Fibroblast of lung (primary cell): ENCODE measurements around the gene RNF2. TPM values are rescaled to one million over a fixed set of nuclear protein-coding genes. Genes with fewer than 3 reads are reported as not detected.

Source experiments
- DNase-seq, 2 donors: peaks; one replicate each; pipeline versions ENCODE4 v3.0.0 to v3.0.0-alpha.2; 2010; ENCODE audit warnings: low read depth in 2 of 2
- H2AFZ ChIP-seq: 2 replicates; pipeline ENCODE4 v1.5.1; 2012; ENCODE audit warnings: low read length, control low read depth, inconsistent platforms
- H3K27ac ChIP-seq: 2 replicates; pipeline ENCODE4 v1.5.1; 2011; ENCODE audit warnings: low read length, control low read depth; ENCODE audit not compliant: insufficient read depth
- H3K27me3 ChIP-seq: 2 replicates; pipeline ENCODE4 v1.5.1; 2011; ENCODE audit warnings: mild to moderate bottlenecking, low read length; ENCODE audit not compliant: control insufficient read depth, insufficient read depth
- H3K36me3 ChIP-seq: 2 replicates; pipeline ENCODE4 v1.5.1; 2011; ENCODE audit warnings: low read length; ENCODE audit not compliant: control insufficient read depth, insufficient read depth
- H3K4me1 ChIP-seq: 2 replicates; pipeline ENCODE4 v1.5.1; 2011; ENCODE audit warnings: low read length; ENCODE audit not compliant: control insufficient read depth, insufficient read depth; ENCODE audit errors: extremely low read depth
- H3K4me2 ChIP-seq: 2 replicates; pipeline ENCODE4 v1.5.1; 2011; ENCODE audit warnings: low read length, control low read depth; ENCODE audit not compliant: insufficient read depth; ENCODE audit errors: extremely low read depth
- H3K4me3 ChIP-seq, 4 experiments: fragments of 200-600 bp in 1 of 4; sonication (generic) in 1 of 4; replicated peaks in 1 of 4; 2 replicates each; pipeline ENCODE4 v1.5.1; 2011 to 2016; ENCODE audit warnings: low read length in 4 of 4, low read depth in 3 of 4, mild to moderate bottlenecking in 3 of 4, control low read depth in 2 of 4, inconsistent platforms in 1 of 4, mixed read lengths in 1 of 4; ENCODE audit not compliant: insufficient read depth in 1 of 4; ENCODE audit errors: control extremely low read depth in 1 of 4
- H3K79me2 ChIP-seq: 2 replicates; pipeline ENCODE4 v1.5.1; 2012; ENCODE audit warnings: mild to moderate bottlenecking, low read length, inconsistent platforms; ENCODE audit not compliant: control insufficient read depth, insufficient read depth
- H3K9ac ChIP-seq: 2 replicates; pipeline ENCODE4 v1.5.1; 2011; ENCODE audit warnings: mild to moderate bottlenecking, low read length, control low read depth; ENCODE audit not compliant: insufficient read depth
- H3K9me3 ChIP-seq: 2 replicates; pipeline ENCODE4 v1.5.1; 2012; ENCODE audit warnings: low read depth, low read length; ENCODE audit not compliant: control insufficient read depth, insufficient read depth
- H4K20me1 ChIP-seq: 2 replicates; pipeline ENCODE4 v1.5.1; 2011; ENCODE audit warnings: low read length; ENCODE audit not compliant: control insufficient read depth, insufficient read depth; ENCODE audit errors: extremely low read depth
- EZH2 ChIP-seq: IDR thresholded peaks from 2 replicates; pipeline ENCODE4 v1.5.1; 2012; ENCODE audit warnings: low read length, control low read depth, mild to moderate bottlenecking; ENCODE audit errors: missing control alignments
- polyA plus RNA-seq, 2 donors: library from polyadenylated mRNA; depleted of rRNA in 1 of 2; stranded (reverse) in 1 of 2; unstranded in 1 of 2; fragments of >200 nt; gene quantifications; 2 replicates each; pipeline ENCODE4 v1.2.1, GENCODE V29; 2011 to 2012; ENCODE audit warnings: missing spikeins in 1 of 2
- total RNA-seq: library from RNA; depleted of rRNA; stranded (reverse); fragments of >200 nt; gene quantifications from 2 replicates; pipeline ENCODE4 v1.2.1, GENCODE V29; 2014
- TF ChIP-seq, protein P1 (sequence below), 2 donors: IDR thresholded peaks in 1 of 2; conservative IDR thresholded peaks in 1 of 2; 1 replicate in 1 of 2; 2 replicates in 1 of 2; pipeline ENCODE4 v1.5.1; 2011 to 2012; ENCODE audit warnings: low read length in 2 of 2, control low read depth in 1 of 2, inconsistent platforms in 1 of 2, low read depth in 1 of 2, mild to moderate bottlenecking in 1 of 2

Gene RNF2
- total and polyA plus RNA-seq, 2 donors (not counting 1 experiment from before 2014, with no cell fraction given) = 19.7 to 40.6 TPM

DNA sequence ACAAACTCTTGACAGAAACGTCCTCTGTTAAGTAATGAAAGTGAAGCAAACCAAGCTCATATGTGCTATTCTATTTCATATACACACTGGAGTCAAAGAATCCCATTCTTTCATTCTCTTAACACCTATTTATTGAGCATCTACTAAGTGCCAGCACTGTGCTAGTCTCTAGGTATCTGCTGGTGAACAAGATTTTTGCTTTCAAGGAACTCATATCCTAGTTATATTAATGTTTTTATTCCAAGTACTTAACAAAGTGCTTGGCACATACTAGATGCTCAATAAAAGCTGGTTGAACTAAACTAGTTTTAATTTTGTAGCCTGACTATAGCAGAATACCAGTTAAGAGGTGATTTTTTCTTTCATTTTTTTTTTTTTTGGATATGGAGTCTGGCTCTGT lies 3.6 kb upstream of the RNF2 start:
- no peak overlapping the region for H3K4me3 ChIP-seq

DNA sequence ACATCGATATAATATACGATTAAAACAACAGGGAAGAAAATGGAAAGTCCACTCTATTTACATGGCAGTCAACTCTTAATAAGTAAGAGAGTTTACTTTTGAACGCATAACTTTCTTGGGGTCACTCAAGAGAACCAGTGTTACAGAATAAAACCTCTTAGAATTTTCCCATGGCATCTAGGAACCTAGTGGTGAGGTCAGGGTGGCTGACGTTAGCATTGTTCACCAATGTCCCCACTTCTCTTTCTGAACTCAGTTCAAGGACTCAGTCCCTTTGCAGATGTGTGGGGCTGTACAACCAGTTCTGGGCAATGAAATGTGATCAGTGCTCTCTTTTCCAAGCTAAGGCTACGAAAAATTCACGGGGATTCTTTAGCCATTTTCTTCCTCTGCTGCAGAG lies 2.6 kb upstream of the RNF2 start:
- Histone ChIP-seq H3K4me2 (no peak overlapping the region), H3K36me3 (no peaks in the 10 kb centered on the region), H3K27me3 (no peaks in the 10 kb centered on the region), H3K4me1 (no peaks in the 10 kb centered on the region), H3K4me3 (no peak overlapping the region), H3K9me3 (no peaks in the 10 kb centered on the region), H3K27ac (no peak overlapping the region), H2AFZ (no peak overlapping the region), H3K79me2 (peaks cover 6% of the 10 kb centered on the region), H3K9ac (no peak overlapping the region), H4K20me1 (no peaks in the 10 kb centered on the region)
- TF ChIP-seq, protein P1, sequence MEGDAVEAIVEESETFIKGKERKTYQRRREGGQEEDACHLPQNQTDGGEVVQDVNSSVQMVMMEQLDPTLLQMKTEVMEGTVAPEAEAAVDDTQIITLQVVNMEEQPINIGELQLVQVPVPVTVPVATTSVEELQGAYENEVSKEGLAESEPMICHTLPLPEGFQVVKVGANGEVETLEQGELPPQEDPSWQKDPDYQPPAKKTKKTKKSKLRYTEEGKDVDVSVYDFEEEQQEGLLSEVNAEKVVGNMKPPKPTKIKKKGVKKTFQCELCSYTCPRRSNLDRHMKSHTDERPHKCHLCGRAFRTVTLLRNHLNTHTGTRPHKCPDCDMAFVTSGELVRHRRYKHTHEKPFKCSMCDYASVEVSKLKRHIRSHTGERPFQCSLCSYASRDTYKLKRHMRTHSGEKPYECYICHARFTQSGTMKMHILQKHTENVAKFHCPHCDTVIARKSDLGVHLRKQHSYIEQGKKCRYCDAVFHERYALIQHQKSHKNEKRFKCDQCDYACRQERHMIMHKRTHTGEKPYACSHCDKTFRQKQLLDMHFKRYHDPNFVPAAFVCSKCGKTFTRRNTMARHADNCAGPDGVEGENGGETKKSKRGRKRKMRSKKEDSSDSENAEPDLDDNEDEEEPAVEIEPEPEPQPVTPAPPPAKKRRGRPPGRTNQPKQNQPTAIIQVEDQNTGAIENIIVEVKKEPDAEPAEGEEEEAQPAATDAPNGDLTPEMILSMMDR (conservative IDR thresholded peaks at IDR 0.05 in 1 of 2, IDR thresholded peaks at IDR 0.05 in 1 of 2; ENCODE audit: low read depth in 1 of 2, low read length in 2 of 2) = no peak
- no peak for TF ChIP-seq EZH2
- DNase-seq = no peak

More for the DNA sequence above, 3.6 kb upstream of the RNF2 start:
- Histone ChIP-seq H2AFZ (no peak overlapping the region), H3K36me3 (no peaks in the 10 kb centered on the region), H3K79me2 (peaks cover 3% of the 10 kb centered on the region), H3K9me3 (no peaks in the 10 kb centered on the region), H4K20me1 (no peaks in the 10 kb centered on the region), H3K9ac (no peak overlapping the region), H3K4me2 (no peak overlapping the region), H3K27me3 (no peaks in the 10 kb centered on the region), H3K4me1 (no peaks in the 10 kb centered on the region), H3K27ac (no peak overlapping the region)
- TF ChIP-seq, protein P1 (conservative IDR thresholded peaks at IDR 0.05 in 1 of 2, IDR thresholded peaks at IDR 0.05 in 1 of 2; ENCODE audit: low read depth in 1 of 2, low read length in 2 of 2) = no peak
- TF ChIP-seq EZH2 = no peak
- no peak for DNase-seq

DNA sequence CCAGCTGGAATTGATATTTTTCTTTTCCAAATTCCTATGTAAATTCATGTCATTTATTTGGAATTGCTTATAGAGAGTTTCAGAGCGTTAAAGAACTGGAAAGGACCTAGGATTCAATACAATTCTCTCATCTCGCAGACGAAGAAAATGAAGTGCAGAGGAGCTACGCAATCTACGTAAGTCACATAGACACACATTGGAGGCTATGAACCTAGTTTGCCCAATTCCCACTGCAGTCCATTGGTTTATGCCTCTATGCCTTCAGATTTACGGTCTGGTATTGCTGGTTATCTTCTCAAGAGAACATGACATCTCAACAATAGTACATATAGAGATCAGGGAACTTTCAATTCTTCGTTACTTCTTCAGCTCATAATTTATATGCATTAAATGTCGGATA lies 971 bp upstream of the RNF2 start:
- H2AFZ ChIP-seq = peak overlapping the region; percentile 85

More for the DNA sequence above, 971 bp upstream of the RNF2 start:
- no peak overlapping the region for H3K9ac ChIP-seq
- no peak for DNase-seq
- peaks cover 20% of the 10 kb centered on the region for H3K79me2 ChIP-seq
- H3K27me3 ChIP-seq = no peaks in the 10 kb centered on the region
- H3K4me3 ChIP-seq = no peak overlapping the region
- H3K9me3 ChIP-seq = no peaks in the 10 kb centered on the region
- peaks cover 4% of the 10 kb centered on the region for H4K20me1 ChIP-seq
- H3K36me3 ChIP-seq = no peaks in the 10 kb centered on the region
- peak overlapping the region; percentile 29 for H3K4me2 ChIP-seq
- H3K4me1 ChIP-seq = no peaks in the 10 kb centered on the region
- no peak overlapping the region for H3K27ac ChIP-seq
- TF ChIP-seq EZH2 = no peak
- TF ChIP-seq, protein P1 (conservative IDR thresholded peaks at IDR 0.05 in 1 of 2, IDR thresholded peaks at IDR 0.05 in 1 of 2; ENCODE audit: low read depth in 1 of 2, low read length in 2 of 2) = no peak
